ENCODE measurements around the gene ISYNA1.
"Not testable (repeated sequence)": the region's sequence is repeated elsewhere in the genome, so short reads cannot be mapped to it uniquely, and the experiment has no call there.

Gene ISYNA1

DNA sequence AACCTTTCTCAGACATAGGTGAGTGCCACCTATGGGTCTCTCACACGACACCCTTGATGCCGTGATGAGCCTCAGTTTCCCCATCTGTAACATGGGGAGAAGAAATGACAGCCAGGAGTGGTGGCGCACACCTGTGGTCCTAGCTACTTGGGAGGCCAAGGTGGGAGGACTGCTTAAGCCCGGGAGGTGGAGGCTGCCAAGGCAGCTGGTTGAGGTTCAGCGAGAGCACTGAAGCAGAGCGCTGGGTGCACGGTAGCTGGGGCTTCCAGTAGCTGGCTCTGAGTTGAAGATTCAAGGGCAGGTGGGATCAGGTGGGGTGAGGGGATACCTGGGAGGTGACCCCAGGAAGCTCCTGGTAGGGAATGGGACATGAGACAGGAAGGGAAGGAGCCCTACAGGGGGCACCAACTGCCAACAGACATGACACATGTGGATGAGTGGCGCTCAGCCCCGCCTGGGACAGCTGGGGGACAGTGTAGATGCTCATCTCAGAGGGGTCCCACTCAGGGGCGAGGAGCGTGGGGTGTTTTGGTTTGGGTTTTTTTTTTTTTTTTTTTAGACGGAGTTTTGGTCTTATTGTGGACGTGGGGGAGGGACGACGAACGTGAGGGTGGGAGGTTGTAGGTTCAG, 25.2 kb downstream of the ISYNA1 start:
- H3K27ac ChIP-seq = no peak overlapping the region
- TF ChIP-seq, protein P1, sequence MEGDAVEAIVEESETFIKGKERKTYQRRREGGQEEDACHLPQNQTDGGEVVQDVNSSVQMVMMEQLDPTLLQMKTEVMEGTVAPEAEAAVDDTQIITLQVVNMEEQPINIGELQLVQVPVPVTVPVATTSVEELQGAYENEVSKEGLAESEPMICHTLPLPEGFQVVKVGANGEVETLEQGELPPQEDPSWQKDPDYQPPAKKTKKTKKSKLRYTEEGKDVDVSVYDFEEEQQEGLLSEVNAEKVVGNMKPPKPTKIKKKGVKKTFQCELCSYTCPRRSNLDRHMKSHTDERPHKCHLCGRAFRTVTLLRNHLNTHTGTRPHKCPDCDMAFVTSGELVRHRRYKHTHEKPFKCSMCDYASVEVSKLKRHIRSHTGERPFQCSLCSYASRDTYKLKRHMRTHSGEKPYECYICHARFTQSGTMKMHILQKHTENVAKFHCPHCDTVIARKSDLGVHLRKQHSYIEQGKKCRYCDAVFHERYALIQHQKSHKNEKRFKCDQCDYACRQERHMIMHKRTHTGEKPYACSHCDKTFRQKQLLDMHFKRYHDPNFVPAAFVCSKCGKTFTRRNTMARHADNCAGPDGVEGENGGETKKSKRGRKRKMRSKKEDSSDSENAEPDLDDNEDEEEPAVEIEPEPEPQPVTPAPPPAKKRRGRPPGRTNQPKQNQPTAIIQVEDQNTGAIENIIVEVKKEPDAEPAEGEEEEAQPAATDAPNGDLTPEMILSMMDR (IDR thresholded peaks at IDR 0.05) = no peak
- no peaks in the 10 kb centered on the region for H3K9me3 ChIP-seq
- H3K36me3 ChIP-seq = no peaks in the 10 kb centered on the region
- H3K4me1 ChIP-seq (ENCODE audit: control insufficient read depth in 1 of 2, insufficient read depth in 1 of 2, low read depth in 1 of 2, low read length in 1 of 2) = peaks cover 40% of the 10 kb centered on the region in 2 experiments
- H3K27me3 ChIP-seq = peaks cover 65% of the 10 kb centered on the region
- no peak overlapping the region for H3K4me3 ChIP-seq (ENCODE audit: low read depth in 1 of 2, low read length in 1 of 2)

- TF ChIP-seq, protein P1 (IDR thresholded peaks at IDR 0.05) = peak; percentile 69
- H3K4me1 ChIP-seq (ENCODE audit: control insufficient read depth in 1 of 2, insufficient read depth in 1 of 2, low read depth in 1 of 2, low read length in 1 of 2) = peaks cover 32 to 33% of the 10 kb centered on the region in 2 experiments
- H3K27me3 ChIP-seq = peaks cover 19% of the 10 kb centered on the region
- H3K36me3 ChIP-seq = no peaks in the 10 kb centered on the region
- no peak overlapping the region for H3K4me3 ChIP-seq (ENCODE audit: low read depth in 1 of 2, low read length in 1 of 2)
- peak overlapping the region; percentile 36 for H3K27ac ChIP-seq
- H3K9me3 ChIP-seq = no peaks in the 10 kb centered on the region
Measured at GRCh38 chr19:18408053-18408476, 29.9 kb downstream of the ISYNA1 start.

- H3K36me3 ChIP-seq = no peaks in the 10 kb centered on the region
- peaks cover 45 to 46% of the 10 kb centered on the region in 2 experiments for H3K4me1 ChIP-seq (ENCODE audit: control insufficient read depth in 1 of 2, insufficient read depth in 1 of 2, low read depth in 1 of 2, low read length in 1 of 2)
- no peaks in the 10 kb centered on the region for H3K9me3 ChIP-seq
- H3K4me3 ChIP-seq (ENCODE audit: low read depth in 1 of 2, low read length in 1 of 2) = no peak overlapping the region
- H3K27ac ChIP-seq = no peak overlapping the region
- H3K27me3 ChIP-seq = peaks cover 8% of the 10 kb centered on the region
- TF ChIP-seq, protein P1 (IDR thresholded peaks at IDR 0.05) = no peak
Measured at GRCh38 chr19:18406749-18407148, 31.2 kb downstream of the ISYNA1 start.

DNA sequence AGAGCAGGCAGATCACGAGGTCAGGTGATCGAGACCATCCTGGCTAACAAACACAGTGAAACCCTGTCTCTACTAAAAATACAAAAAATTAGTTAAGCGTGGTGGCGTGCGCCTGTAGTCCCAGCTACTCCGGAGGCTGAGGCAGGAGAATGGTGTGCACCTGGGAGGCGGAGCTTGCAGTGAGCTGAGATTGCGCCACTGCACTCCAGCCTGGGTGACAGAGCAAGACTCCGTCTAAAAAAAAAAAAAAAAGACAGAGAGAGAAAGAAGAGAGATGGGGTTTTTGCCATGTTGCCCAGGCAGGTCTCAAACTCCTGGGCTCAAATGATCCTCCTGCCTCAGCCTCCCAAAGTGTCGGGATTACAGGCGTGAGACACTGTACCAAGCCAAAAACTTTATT, 32.2 kb downstream of the ISYNA1 start:
- peaks cover 55 to 56% of the 10 kb centered on the region in 2 experiments for H3K4me1 ChIP-seq (ENCODE audit: control insufficient read depth in 1 of 2, insufficient read depth in 1 of 2, low read depth in 1 of 2, low read length in 1 of 2)
- not testable (repeated sequence) for H3K4me3 ChIP-seq (ENCODE audit: low read depth in 1 of 2, low read length in 1 of 2); H3K36me3 ChIP-seq; H3K27me3 ChIP-seq; H3K9me3 ChIP-seq; H3K27ac ChIP-seq

GRCh38 chr19:18402455-18403248, 35.3 kb downstream of the ISYNA1 start:
- not testable (repeated sequence) for H3K9me3 ChIP-seq, H3K36me3 ChIP-seq, H3K27me3 ChIP-seq
- Histone ChIP-seq H3K27ac (peak overlapping the region; percentile 92), H3K4me3 (ENCODE audit: low read depth in 1 of 2, low read length in 1 of 2) (peak overlapping the region; percentile 42), H3K4me1 (ENCODE audit: control insufficient read depth in 1 of 2, insufficient read depth in 1 of 2, low read depth in 1 of 2, low read length in 1 of 2) (peaks cover 72 to 74% of the 10 kb centered on the region in 2 experiments)

DNA sequence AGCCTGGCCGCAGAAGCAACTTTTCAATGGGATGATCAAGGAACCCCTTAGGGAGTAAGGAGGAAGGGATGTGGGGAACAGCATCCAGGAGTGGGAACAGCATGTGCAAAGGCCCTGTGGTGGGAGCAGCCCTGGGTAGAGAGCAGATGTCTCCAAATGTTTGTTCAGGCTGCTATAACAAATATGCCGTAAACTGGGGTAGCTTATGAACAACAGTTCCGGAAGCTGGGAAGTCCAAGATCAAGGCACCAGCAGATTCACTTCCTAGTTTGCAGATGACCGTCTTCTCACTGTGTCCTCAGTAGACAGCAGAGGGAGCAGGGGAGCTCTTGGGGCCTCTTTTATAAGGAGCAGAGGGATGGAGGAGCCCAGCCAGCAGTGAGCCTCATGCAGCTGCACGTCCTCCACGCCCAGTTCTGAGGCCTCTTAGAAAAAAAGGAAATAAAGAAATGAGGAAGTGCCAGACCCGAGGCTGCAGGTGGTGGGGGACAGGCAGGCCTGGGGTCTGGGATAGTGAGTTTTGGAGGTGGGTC, 36.3 kb downstream of the ISYNA1 start:
- Histone ChIP-seq H3K27me3 (no peaks in the 10 kb centered on the region), H3K4me1 (ENCODE audit: control insufficient read depth in 1 of 2, insufficient read depth in 1 of 2, low read depth in 1 of 2, low read length in 1 of 2) (peaks cover 75 to 78% of the 10 kb centered on the region in 2 experiments), H3K36me3 (peaks cover 1% of the 10 kb centered on the region), H3K27ac (peak overlapping the region; percentile 92), H3K4me3 (ENCODE audit: low read depth in 1 of 2, low read length in 1 of 2) (peak overlapping the region; percentile 42), H3K9me3 (no peaks in the 10 kb centered on the region)
- TF ChIP-seq, protein P1 (IDR thresholded peaks at IDR 0.05) = peak; percentile 50

All from neutrophil (primary cell).